OCI-LY1 (cell line): ENCODE results near the gene NKTR.
"Not testable (repeated sequence)": the region's sequence is repeated elsewhere in the genome, so short reads cannot be mapped to it uniquely, and the experiment has no call there.

Source experiments
- H2AFZ ChIP-seq: fragments of 200-600 bp; sonication (generic), shearing (Covaris generic); 2 replicates; pipeline ENCODE4 v1.6.0; 2014; ENCODE audit warnings: antibody characterized with exemption, mild to moderate bottlenecking, low read length
- H3F3A ChIP-seq: fragments of 200-600 bp; sonication (generic), shearing (Covaris generic); 2 replicates; pipeline ENCODE4 v1.6.0; 2014; ENCODE audit warnings: mild to moderate bottlenecking, antibody characterized with exemption, low read length, moderate library complexity; ENCODE audit not compliant: insufficient read depth
- H3K27ac ChIP-seq: fragments of 200-600 bp; sonication (generic); 2 replicates; pipeline ENCODE4 v1.5.1; 2014; ENCODE audit warnings: low read length, mixed run types, mild to moderate bottlenecking, low read depth; ENCODE audit not compliant: poor library complexity, severe bottlenecking
- H3K27me3 ChIP-seq: fragments of 200-600 bp; sonication (generic); 2 replicates; pipeline ENCODE4 v1.6.0; 2014; ENCODE audit warnings: antibody characterized with exemption, mild to moderate bottlenecking, low read length, moderate library complexity; ENCODE audit not compliant: insufficient read depth
- H3K36me3 ChIP-seq: fragments of 200-600 bp; sonication (generic); 2 replicates; pipeline ENCODE4 v1.6.1; 2014; ENCODE audit warnings: mild to moderate bottlenecking, antibody characterized with exemption, low read length, moderate library complexity, mixed read lengths; ENCODE audit not compliant: insufficient read depth
- H3K4me1 ChIP-seq: fragments of 200-600 bp; sonication (generic); 2 replicates; pipeline ENCODE4 v1.5.1; 2014; ENCODE audit warnings: mild to moderate bottlenecking, low read length, moderate library complexity; ENCODE audit not compliant: insufficient read depth, severe bottlenecking
- H3K4me2 ChIP-seq: fragments of 200-600 bp; sonication (generic), shearing (Covaris generic); 2 replicates; pipeline ENCODE4 v1.6.1; 2014; ENCODE audit warnings: low read length
- H3K4me3 ChIP-seq: fragments of 200-600 bp; sonication (generic); 2 replicates; pipeline ENCODE4 v1.5.1; 2014; ENCODE audit warnings: low read length, low read depth, mild to moderate bottlenecking, mixed read lengths; ENCODE audit not compliant: poor library complexity, severe bottlenecking
- H3K79me2 ChIP-seq: fragments of 200-600 bp; shearing (Covaris generic); 2 replicates; pipeline ENCODE4 v1.6.1; 2016; ENCODE audit warnings: mixed run types, low read length, mixed read lengths; ENCODE audit not compliant: insufficient read depth
- H3K9ac ChIP-seq: fragments of 200-600 bp; sonication (generic), shearing (Covaris generic); 2 replicates; pipeline ENCODE4 v1.6.1; 2014; ENCODE audit warnings: mild to moderate bottlenecking, low read length, mixed read lengths
- H3K9me2 ChIP-seq: fragments of 200-600 bp; sonication (generic), shearing (Covaris generic); 2 replicates; pipeline ENCODE4 v1.6.1; 2014; ENCODE audit warnings: low read depth, mild to moderate bottlenecking, low read length, mixed read lengths
- H3K9me3 ChIP-seq: fragments of 200-600 bp; shearing (Covaris generic); 2 replicates; pipeline ENCODE4 v1.6.1; 2014; ENCODE audit warnings: low read length, mixed read lengths
- H4K20me1 ChIP-seq: fragments of 200-600 bp; sonication (generic), shearing (Covaris generic); 2 replicates; pipeline ENCODE4 v1.6.0; 2016; ENCODE audit warnings: mild to moderate bottlenecking, low read length; ENCODE audit not compliant: insufficient read depth
- CTCF ChIP-seq: fragments of 200-600 bp; sonication (generic), shearing (Covaris generic); IDR thresholded peaks from 2 replicates; pipeline ENCODE4 v1.5.1; 2017; ENCODE audit warnings: mild to moderate bottlenecking, antibody characterized with exemption, low read length, moderate library complexity, mixed read lengths
- EZH2 ChIP-seq: fragments of 200-600 bp; sonication (generic), shearing (Covaris generic); IDR thresholded peaks from 2 replicates; pipeline ENCODE4 v1.8.0; 2017; ENCODE audit warnings: borderline replicate concordance, mixed run types, mild to moderate bottlenecking, antibody characterized with exemption, low read length, moderate library complexity, mixed read lengths

The NKTR gene

GRCh38 chr3:42572278-42572677 is 28.2 kb upstream of the NKTR start:
- no peaks in the 10 kb centered on the region for H3K4me1 ChIP-seq
- H4K20me1 ChIP-seq = no peaks in the 10 kb centered on the region
- H3F3A ChIP-seq = no peaks in the 10 kb centered on the region
- no peak overlapping the region for H3K4me2 ChIP-seq
- no peak overlapping the region for H2AFZ ChIP-seq
- peaks cover 56% of the 10 kb centered on the region for H3K36me3 ChIP-seq
- H3K9me2 ChIP-seq = no peaks in the 10 kb centered on the region
- no peak overlapping the region for H3K27ac ChIP-seq
- peaks cover 23% of the 10 kb centered on the region for H3K9me3 ChIP-seq
- H3K27me3 ChIP-seq = no peaks in the 10 kb centered on the region
- TF ChIP-seq CTCF = peak; percentile 68
- no peak for TF ChIP-seq EZH2
- H3K9ac ChIP-seq = no peak overlapping the region
- H3K4me3 ChIP-seq = no peak overlapping the region
- peaks cover 16% of the 10 kb centered on the region for H3K79me2 ChIP-seq

GRCh38 chr3:42575137-42575741 is 25.2 kb upstream of the NKTR start:
- no peak overlapping the region for H3K4me2 ChIP-seq
- H4K20me1 ChIP-seq = no peaks in the 10 kb centered on the region
- no peak overlapping the region for H3K27ac ChIP-seq
- peaks cover 17% of the 10 kb centered on the region for H3K79me2 ChIP-seq
- H3K9me2 ChIP-seq = no peaks in the 10 kb centered on the region
- H3K36me3 ChIP-seq = peaks cover 50% of the 10 kb centered on the region
- no peak overlapping the region for H3K4me3 ChIP-seq
- H3K9me3 ChIP-seq = peaks cover 24% of the 10 kb centered on the region
- TF ChIP-seq CTCF (no peak), EZH2 (no peak)
- H2AFZ ChIP-seq = no peak overlapping the region
- H3K4me1 ChIP-seq = peaks cover 7% of the 10 kb centered on the region
- 0 out of 2 replicates have a peak, but pooled peaks cover 3% of the 10 kb centered on the region for H3F3A ChIP-seq
- H3K9ac ChIP-seq = no peak overlapping the region
- no peaks in the 10 kb centered on the region for H3K27me3 ChIP-seq

- 0 out of 2 replicates have a peak, but pooled peaks cover 3% of the 10 kb centered on the region for H3F3A ChIP-seq
- TF ChIP-seq CTCF (no peak), EZH2 (no peak)
- H3K36me3 ChIP-seq = peaks cover 46% of the 10 kb centered on the region
Observed at GRCh38 chr3:42578054-42578453, 22.4 kb upstream of the NKTR start.

GRCh38 chr3:42579346-42579745 is 21.1 kb upstream of the NKTR start:
- not testable (repeated sequence) for H4K20me1 ChIP-seq, H3K4me3 ChIP-seq, H2AFZ ChIP-seq, H3K4me2 ChIP-seq, H3K27ac ChIP-seq, H3F3A ChIP-seq, H3K27me3 ChIP-seq, H3K9me2 ChIP-seq, H3K9ac ChIP-seq
- H3K4me1 ChIP-seq = peaks cover 32% of the 10 kb centered on the region
- H3K36me3 ChIP-seq = peaks cover 33% of the 10 kb centered on the region
- peaks cover 17% of the 10 kb centered on the region for H3K9me3 ChIP-seq
- peaks cover 24% of the 10 kb centered on the region for H3K79me2 ChIP-seq

More at GRCh38 chr3:42578054-42578453, 22.4 kb upstream of the NKTR start:
- Histone ChIP-seq H3K27me3 (no peaks in the 10 kb centered on the region), H3K4me2 (no peak overlapping the region), H3K9me3 (peaks cover 24% of the 10 kb centered on the region), H3K4me1 (peaks cover 24% of the 10 kb centered on the region), H3K27ac (no peak overlapping the region), H3K9me2 (no peaks in the 10 kb centered on the region), H2AFZ (no peak overlapping the region), H3K79me2 (peaks cover 24% of the 10 kb centered on the region), H3K9ac (no peak overlapping the region), H3K4me3 (no peak overlapping the region), H4K20me1 (no peaks in the 10 kb centered on the region)
